Measurements from ENCODE around the gene VWA8. TPM values are rescaled to one million over a fixed set of nuclear protein-coding genes. Genes with fewer than 3 reads are reported as not detected.

Gene VWA8
- total RNA-seq, 1 experiment from 2014 or later, result 22.6 TPM

DNA sequence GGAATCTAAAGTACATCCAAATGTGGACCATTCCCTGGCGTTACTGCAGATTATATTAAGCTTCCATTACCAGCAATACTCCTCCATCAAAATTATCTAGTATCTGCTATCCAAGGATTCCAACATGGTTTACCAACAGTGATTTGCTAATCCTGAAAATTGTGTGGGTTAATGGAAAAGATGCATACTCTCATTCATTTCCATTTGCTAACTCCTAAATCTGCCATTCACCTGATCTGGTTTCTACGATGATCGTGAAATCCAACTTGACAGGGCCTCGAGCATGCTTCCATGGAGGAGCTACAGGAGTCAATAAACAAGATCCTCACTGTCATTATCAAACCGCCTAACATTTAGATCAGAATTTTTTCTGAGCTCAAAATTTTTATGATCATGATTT, 382.5 kb downstream of the VWA8 start:
- Histone ChIP-seq H4K20me1 (ENCODE audit: insufficient read depth) (no peaks in the 10 kb centered on the region), H3K9me2 (ENCODE audit: insufficient read depth) (no peaks in the 10 kb centered on the region), H3K4me3 (replicated peaks in 1 of 2; ENCODE audit: low read depth in 1 of 2, low read length in 2 of 2) (no peak overlapping the region), H3K9ac (ENCODE audit: low read length) (no peak overlapping the region), H3K4me1 (ENCODE audit: control insufficient read depth in 1 of 2, insufficient read depth in 2 of 2, low read length in 2 of 2) (no peaks in the 10 kb centered on the region), H3K36me3 (ENCODE audit: control insufficient read depth in 1 of 2, insufficient read depth in 2 of 2, low read length in 2 of 2) (peaks cover 0 to 7% of the 10 kb centered on the region in 2 experiments; a peak in 1 of 4 replicates), H3K9me3 (ENCODE audit: control insufficient read depth in 1 of 2, insufficient read depth in 1 of 2, low read depth in 1 of 2, low read length in 2 of 2) (no peaks in the 10 kb centered on the region), H3K79me2 (ENCODE audit: insufficient read depth, low read length) (no peaks in the 10 kb centered on the region), H3K27me3 (ENCODE audit: insufficient read depth, low read length) (no peaks in the 10 kb centered on the region), H2AFZ (ENCODE audit: low read depth, low read length, poor library complexity, severe bottlenecking) (no peak overlapping the region), H3K27ac (ENCODE audit: low read depth, low read length) (no peak overlapping the region), H3K4me2 (ENCODE audit: low read length) (no peak overlapping the region)
- DNase-seq (ENCODE audit: low read depth, low spot score), result no peak
- TF ChIP-seq, protein P1, sequence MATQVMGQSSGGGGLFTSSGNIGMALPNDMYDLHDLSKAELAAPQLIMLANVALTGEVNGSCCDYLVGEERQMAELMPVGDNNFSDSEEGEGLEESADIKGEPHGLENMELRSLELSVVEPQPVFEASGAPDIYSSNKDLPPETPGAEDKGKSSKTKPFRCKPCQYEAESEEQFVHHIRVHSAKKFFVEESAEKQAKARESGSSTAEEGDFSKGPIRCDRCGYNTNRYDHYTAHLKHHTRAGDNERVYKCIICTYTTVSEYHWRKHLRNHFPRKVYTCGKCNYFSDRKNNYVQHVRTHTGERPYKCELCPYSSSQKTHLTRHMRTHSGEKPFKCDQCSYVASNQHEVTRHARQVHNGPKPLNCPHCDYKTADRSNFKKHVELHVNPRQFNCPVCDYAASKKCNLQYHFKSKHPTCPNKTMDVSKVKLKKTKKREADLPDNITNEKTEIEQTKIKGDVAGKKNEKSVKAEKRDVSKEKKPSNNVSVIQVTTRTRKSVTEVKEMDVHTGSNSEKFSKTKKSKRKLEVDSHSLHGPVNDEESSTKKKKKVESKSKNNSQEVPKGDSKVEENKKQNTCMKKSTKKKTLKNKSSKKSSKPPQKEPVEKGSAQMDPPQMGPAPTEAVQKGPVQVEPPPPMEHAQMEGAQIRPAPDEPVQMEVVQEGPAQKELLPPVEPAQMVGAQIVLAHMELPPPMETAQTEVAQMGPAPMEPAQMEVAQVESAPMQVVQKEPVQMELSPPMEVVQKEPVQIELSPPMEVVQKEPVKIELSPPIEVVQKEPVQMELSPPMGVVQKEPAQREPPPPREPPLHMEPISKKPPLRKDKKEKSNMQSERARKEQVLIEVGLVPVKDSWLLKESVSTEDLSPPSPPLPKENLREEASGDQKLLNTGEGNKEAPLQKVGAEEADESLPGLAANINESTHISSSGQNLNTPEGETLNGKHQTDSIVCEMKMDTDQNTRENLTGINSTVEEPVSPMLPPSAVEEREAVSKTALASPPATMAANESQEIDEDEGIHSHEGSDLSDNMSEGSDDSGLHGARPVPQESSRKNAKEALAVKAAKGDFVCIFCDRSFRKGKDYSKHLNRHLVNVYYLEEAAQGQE (IDR thresholded peaks at IDR 0.05; ENCODE audit: low read depth), result no peak
- TF ChIP-seq SIN3A (IDR thresholded peaks at IDR 0.05; ENCODE audit: low read depth) (no peak), TCF7L2 (IDR thresholded peaks at IDR 0.05; ENCODE audit: borderline replicate concordance, extremely low read depth, insufficient read depth, insufficient read length) (no peak), EZH2 (IDR thresholded peaks at IDR 0.05) (no peak), SP1 (IDR thresholded peaks at IDR 0.05; ENCODE audit: low read depth) (no peak), EGR1 (IDR thresholded peaks at IDR 0.05; ENCODE audit: low read depth) (no peak), JUND (IDR thresholded peaks at IDR 0.05) (no peak), POLR2A (IDR thresholded peaks at IDR 0.05; ENCODE audit: borderline replicate concordance, extremely low read depth, insufficient read depth, insufficient read length) (no peak), SRF (IDR thresholded peaks at IDR 0.05; ENCODE audit: low read depth) (no peak), POLR2AphosphoS5 (IDR thresholded peaks at IDR 0.05; ENCODE audit: low read depth, low read length) (no peak), RAD21 (IDR thresholded peaks at IDR 0.05; ENCODE audit: low read depth) (no peak), FOSL1 (IDR thresholded peaks at IDR 0.05; ENCODE audit: low read depth) (no peak), CEBPB (IDR thresholded peaks at IDR 0.05; ENCODE audit: low read depth) (no peak), EZH2phosphoT487 (IDR thresholded peaks at IDR 0.05; ENCODE audit: borderline replicate concordance) (no peak)
- TF ChIP-seq, protein P2, sequence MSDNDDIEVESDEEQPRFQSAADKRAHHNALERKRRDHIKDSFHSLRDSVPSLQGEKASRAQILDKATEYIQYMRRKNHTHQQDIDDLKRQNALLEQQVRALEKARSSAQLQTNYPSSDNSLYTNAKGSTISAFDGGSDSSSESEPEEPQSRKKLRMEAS (IDR thresholded peaks at IDR 0.05), result no peak
- TF ChIP-seq, protein P3, sequence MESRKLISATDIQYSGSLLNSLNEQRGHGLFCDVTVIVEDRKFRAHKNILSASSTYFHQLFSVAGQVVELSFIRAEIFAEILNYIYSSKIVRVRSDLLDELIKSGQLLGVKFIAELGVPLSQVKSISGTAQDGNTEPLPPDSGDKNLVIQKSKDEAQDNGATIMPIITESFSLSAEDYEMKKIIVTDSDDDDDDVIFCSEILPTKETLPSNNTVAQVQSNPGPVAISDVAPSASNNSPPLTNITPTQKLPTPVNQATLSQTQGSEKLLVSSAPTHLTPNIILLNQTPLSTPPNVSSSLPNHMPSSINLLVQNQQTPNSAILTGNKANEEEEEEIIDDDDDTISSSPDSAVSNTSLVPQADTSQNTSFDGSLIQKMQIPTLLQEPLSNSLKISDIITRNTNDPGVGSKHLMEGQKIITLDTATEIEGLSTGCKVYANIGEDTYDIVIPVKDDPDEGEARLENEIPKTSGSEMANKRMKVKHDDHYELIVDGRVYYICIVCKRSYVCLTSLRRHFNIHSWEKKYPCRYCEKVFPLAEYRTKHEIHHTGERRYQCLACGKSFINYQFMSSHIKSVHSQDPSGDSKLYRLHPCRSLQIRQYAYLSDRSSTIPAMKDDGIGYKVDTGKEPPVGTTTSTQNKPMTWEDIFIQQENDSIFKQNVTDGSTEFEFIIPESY (IDR thresholded peaks at IDR 0.05; ENCODE audit: extremely low read depth, insufficient replicate concordance, low read length), result no peak
- TF ChIP-seq, protein P4, sequence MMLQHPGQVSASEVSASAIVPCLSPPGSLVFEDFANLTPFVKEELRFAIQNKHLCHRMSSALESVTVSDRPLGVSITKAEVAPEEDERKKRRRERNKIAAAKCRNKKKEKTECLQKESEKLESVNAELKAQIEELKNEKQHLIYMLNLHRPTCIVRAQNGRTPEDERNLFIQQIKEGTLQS (IDR thresholded peaks at IDR 0.05), result no peak
- ChIA-PET RAD21 (ENCODE audit: low non-redundant PET in 1 of 2, low total read pairs in 2 of 2, uncharacterized antibody in 2 of 2, unreplicated experiment in 2 of 2) (no interaction called here), POLR2A (no interaction called here), CTCF (no interaction called here)
- no TSS peak for BruUV-seq (replicated peaks)
- no peak for ATAC-seq
- intact Hi-C loops (cut with micrococcal nuclease), result no loop called here

Measured in HCT116 (cell line).